SK-N-SH treated with all-trans-retinoic acid at 6 μM for 48 hours (cell line): ENCODE measurements around the gene TATDN3.

ENCODE experiments used
- CREB5 ChIP-seq: fragments of 250-450 bp; sonication (Bioruptor Pico); IDR thresholded peaks from 2 replicates; pipeline ENCODE4 v1.5.1; 2020; ENCODE audit warnings: low read depth, mild to moderate bottlenecking, moderate library complexity
- CSRNP3 ChIP-seq: fragments of 250-450 bp; sonication (Bioruptor Pico); IDR thresholded peaks from 2 replicates; pipeline ENCODE4 v1.5.1; 2021; ENCODE audit warnings: mild to moderate bottlenecking, moderate library complexity
- ESRRG ChIP-seq: fragments of 250-450 bp; sonication (Bioruptor Pico); IDR thresholded peaks from 2 replicates; pipeline ENCODE4 v1.6.1; 2021; ENCODE audit warnings: mild to moderate bottlenecking
- ISL1 ChIP-seq: fragments of 250-450 bp; sonication (Bioruptor Pico); IDR thresholded peaks from 2 replicates; pipeline ENCODE4 v2.1.2; 2022; ENCODE audit warnings: mild to moderate bottlenecking, moderate library complexity
- PPARA ChIP-seq: fragments of 250-450 bp; sonication (Bioruptor Pico); IDR thresholded peaks from 2 replicates; pipeline ENCODE4 v1.5.0; 2020; ENCODE audit warnings: mild to moderate bottlenecking, borderline replicate concordance
- ZFP3 ChIP-seq: fragments of 250-450 bp; sonication (Bioruptor Pico); IDR thresholded peaks from 2 replicates; pipeline ENCODE4 v1.5.0; 2020; ENCODE audit warnings: mild to moderate bottlenecking, moderate library complexity
- ZNF8 ChIP-seq: fragments of 450-650 bp; formaldehyde crosslinking; IDR thresholded peaks from 2 replicates; pipeline ENCODE4 v1.5.0; 2020; ENCODE audit warnings: mild to moderate bottlenecking, moderate library complexity

GRCh38 chr1:212794561-212795014 is 2.9 kb downstream of the TATDN3 start:
- TF ChIP-seq CSRNP3 (no peak), CREB5 (CRISPR knock-in tag) (no peak), PPARA (CRISPR knock-in tag) (no peak), ZFP3 (CRISPR knock-in tag) (no peak), ZNF8 (CRISPR knock-in tag) (no peak), ESRRG (CRISPR knock-in tag) (no peak), ISL1 (CRISPR knock-in tag) (no peak)
